ENCODE measurements around the gene OPCML. TPM values are rescaled to one million over a fixed set of nuclear protein-coding genes. Genes with fewer than 3 reads are reported as not detected.

Gene OPCML
- polyA plus RNA-seq, 1 donor from 2014 or later: 11.6 TPM

- H3K4me3 ChIP-seq (ENCODE audit: low read length): no peak overlapping the region
- no peaks in the 10 kb centered on the region for H3K27me3 ChIP-seq (ENCODE audit: insufficient read depth, low read depth, low read length)
- H3K9ac ChIP-seq (ENCODE audit: low read length): no peak overlapping the region
- no peaks in the 10 kb centered on the region for H3K36me3 ChIP-seq (ENCODE audit: insufficient read depth, low read length)
- H3K9me2 ChIP-seq (ENCODE audit: insufficient read depth, low read length): no peaks in the 10 kb centered on the region
- H2AFZ ChIP-seq (ENCODE audit: low read depth, low read length): no peak overlapping the region
- no peak overlapping the region for H3K4me2 ChIP-seq (ENCODE audit: low read length)
- no peaks in the 10 kb centered on the region for H4K20me1 ChIP-seq (ENCODE audit: insufficient read depth)
- no peak for TF ChIP-seq EZH2 (IDR thresholded peaks at IDR 0.05; ENCODE audit: borderline replicate concordance, insufficient read depth, low read length, poor library complexity, severe bottlenecking)
- no peak for TF ChIP-seq EP300 (conservative IDR thresholded peaks at IDR 0.05; ENCODE audit: poor library complexity, severe bottlenecking)
- no peak for TF ChIP-seq TAF1 (IDR thresholded peaks at IDR 0.05; ENCODE audit: low read depth)
- no peak for TF ChIP-seq POLR2AphosphoS5 (IDR thresholded peaks at IDR 0.05)
- no peak for TF ChIP-seq CTCF (IDR thresholded peaks at IDR 0.05; ENCODE audit: poor library complexity, severe bottlenecking)
- TF ChIP-seq REST (IDR thresholded peaks at IDR 0.05; ENCODE audit: borderline replicate concordance): no peak
- TF ChIP-seq RAD21 (conservative IDR thresholded peaks at IDR 0.05): no peak
- TF ChIP-seq MXI1 (conservative IDR thresholded peaks at IDR 0.05; ENCODE audit: poor library complexity, severe bottlenecking): no peak
- no peak for TF ChIP-seq SMC3 (conservative IDR thresholded peaks at IDR 0.05; ENCODE audit: poor library complexity)
- no peaks in the 10 kb centered on the region for H3F3A ChIP-seq (ENCODE audit: insufficient read depth, low read length, poor library complexity, severe bottlenecking)
- no peaks in the 10 kb centered on the region for H3K79me2 ChIP-seq (replicated peaks; ENCODE audit: insufficient read depth, low read length)
- no peaks in the 10 kb centered on the region for H3K9me3 ChIP-seq (ENCODE audit: low read length)
- no peak overlapping the region for H3K27ac ChIP-seq (ENCODE audit: low read length)
These were observed 277.7 kb downstream of the OPCML start for GRCh38 chr11:133254601-133255000.

GRCh38 chr11:133253570-133253969 lies 278.7 kb downstream of the OPCML start:
- Histone ChIP-seq H3K9me2 (ENCODE audit: insufficient read depth, low read length) (no peaks in the 10 kb centered on the region), H3K9me3 (ENCODE audit: low read length) (no peaks in the 10 kb centered on the region)
- TF ChIP-seq RAD21 (conservative IDR thresholded peaks at IDR 0.05) (no peak), POLR2AphosphoS5 (IDR thresholded peaks at IDR 0.05) (no peak), REST (IDR thresholded peaks at IDR 0.05; ENCODE audit: borderline replicate concordance) (no peak), CTCF (IDR thresholded peaks at IDR 0.05; ENCODE audit: poor library complexity, severe bottlenecking) (no peak), EZH2 (IDR thresholded peaks at IDR 0.05; ENCODE audit: borderline replicate concordance, insufficient read depth, low read length, poor library complexity, severe bottlenecking) (no peak), TAF1 (IDR thresholded peaks at IDR 0.05; ENCODE audit: low read depth) (no peak), MXI1 (conservative IDR thresholded peaks at IDR 0.05; ENCODE audit: poor library complexity, severe bottlenecking) (no peak), EP300 (conservative IDR thresholded peaks at IDR 0.05; ENCODE audit: poor library complexity, severe bottlenecking) (no peak), SMC3 (conservative IDR thresholded peaks at IDR 0.05; ENCODE audit: poor library complexity) (no peak)

More at GRCh38 chr11:133253570-133253969, 278.7 kb downstream of the OPCML start:
- H3K27me3 ChIP-seq (ENCODE audit: insufficient read depth, low read depth, low read length): no peaks in the 10 kb centered on the region
- no peaks in the 10 kb centered on the region for H3K36me3 ChIP-seq (ENCODE audit: insufficient read depth, low read length)
- H2AFZ ChIP-seq (ENCODE audit: low read depth, low read length): no peak overlapping the region
- H3K4me2 ChIP-seq (ENCODE audit: low read length): no peak overlapping the region
- no peak overlapping the region for H3K27ac ChIP-seq (ENCODE audit: low read length)
- H3F3A ChIP-seq (ENCODE audit: insufficient read depth, low read length, poor library complexity, severe bottlenecking): no peaks in the 10 kb centered on the region
- H3K79me2 ChIP-seq (replicated peaks; ENCODE audit: insufficient read depth, low read length): no peaks in the 10 kb centered on the region
- no peak overlapping the region for H3K9ac ChIP-seq (ENCODE audit: low read length)
- H3K4me3 ChIP-seq (ENCODE audit: low read length): no peak overlapping the region
- H4K20me1 ChIP-seq (ENCODE audit: insufficient read depth): no peaks in the 10 kb centered on the region
